HG03175 (cell line): ENCODE data around the gene PLA2G3.

Experiments used
- ATAC-seq: cut with Tn5 transposase; IDR thresholded peaks from one replicate; pipeline ENCODE4 v1.9.1; 2021; ENCODE audit warnings: mild to moderate bottlenecking, moderate library complexity; ENCODE audit not compliant: unreplicated experiment

Gene PLA2G3

DNA sequence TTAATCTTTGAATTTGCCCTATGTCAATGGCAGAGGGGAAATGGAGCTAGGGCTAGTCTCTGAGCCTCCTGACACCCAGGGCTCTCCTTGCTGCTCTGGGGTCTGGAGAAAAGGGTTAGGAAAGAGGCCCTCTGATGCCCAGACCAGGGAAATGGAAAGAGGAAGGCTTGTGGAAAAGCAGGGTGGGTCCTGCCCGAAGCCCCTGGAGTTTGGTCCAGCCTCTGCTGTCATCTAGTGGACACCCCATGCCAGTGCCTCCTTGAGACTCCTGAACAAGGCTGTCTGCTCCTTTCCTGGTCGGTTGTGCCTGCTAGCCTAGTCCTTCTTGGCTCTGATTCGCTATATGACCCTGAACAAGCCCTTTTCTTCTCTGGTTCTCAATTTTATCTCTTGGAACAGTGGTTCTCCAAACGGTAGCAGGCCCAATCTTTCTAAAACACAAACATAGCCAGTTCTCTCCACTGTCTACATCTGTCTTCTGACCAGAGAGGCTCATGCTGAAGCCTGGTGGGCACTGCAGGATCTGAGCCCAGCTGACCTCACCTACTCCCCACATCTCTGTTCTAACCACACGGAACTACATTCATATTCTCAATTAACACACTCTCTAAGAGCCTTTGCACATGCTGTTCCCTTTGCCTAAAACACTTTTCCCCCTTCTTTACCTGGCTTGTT, 8.8 kb upstream of the PLA2G3 start:
- no peak for ATAC-seq

GRCh38 chr22:31148488-31148887, 8.2 kb upstream of the PLA2G3 start:
- no peak for ATAC-seq

DNA sequence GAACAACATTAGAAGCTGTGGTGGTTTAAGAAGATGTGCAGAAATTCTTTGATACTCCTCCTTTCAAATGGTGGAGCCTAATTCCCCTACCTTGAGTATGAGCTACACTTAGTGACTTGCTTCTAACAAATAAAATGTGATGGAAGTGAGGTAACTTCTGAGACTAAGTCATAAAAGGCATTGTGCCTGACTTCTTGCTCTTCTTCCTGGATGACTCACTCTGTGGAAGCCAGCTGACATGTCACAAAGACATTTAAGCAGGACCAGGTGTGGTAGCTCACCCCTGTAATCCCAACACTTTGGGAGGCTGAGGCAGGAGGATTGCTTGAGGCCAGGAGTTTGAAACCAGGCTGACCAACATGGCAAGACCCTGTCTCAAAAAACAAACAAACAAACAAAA, 3.9 kb upstream of the PLA2G3 start:
- ATAC-seq, result no peak

GRCh38 chr22:31143537-31143936, 3.2 kb upstream of the PLA2G3 start:
- ATAC-seq, result no peak

GRCh38 chr22:31143038-31143437, 2.7 kb upstream of the PLA2G3 start:
- ATAC-seq, result no peak

- ATAC-seq, result no peak
Measured at GRCh38 chr22:31142285-31142684, 2.0 kb upstream of the PLA2G3 start.

GRCh38 chr22:31141551-31141950, 1.2 kb upstream of the PLA2G3 start:
- ATAC-seq, result no peak

DNA sequence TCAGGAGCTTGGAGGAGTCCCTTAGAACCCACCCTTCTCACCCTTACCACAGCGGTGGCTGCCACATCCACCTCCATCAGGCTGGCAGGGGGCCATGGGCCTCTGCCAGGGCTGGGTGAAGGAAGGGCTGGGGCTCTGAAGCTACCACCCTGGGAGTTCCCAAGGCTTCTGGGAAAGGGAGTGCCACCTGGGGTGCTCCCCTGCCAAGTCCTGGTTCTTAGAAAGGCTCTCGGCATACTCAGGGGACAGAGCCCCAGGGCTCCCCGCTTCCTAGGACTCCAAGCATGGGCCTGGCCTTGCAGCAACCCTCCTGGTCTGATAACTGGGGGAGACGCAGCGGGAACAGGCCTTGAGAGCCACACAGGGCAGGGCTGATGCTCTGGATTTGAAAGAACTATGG, 438 bp upstream of the PLA2G3 start:
- no peak for ATAC-seq

DNA sequence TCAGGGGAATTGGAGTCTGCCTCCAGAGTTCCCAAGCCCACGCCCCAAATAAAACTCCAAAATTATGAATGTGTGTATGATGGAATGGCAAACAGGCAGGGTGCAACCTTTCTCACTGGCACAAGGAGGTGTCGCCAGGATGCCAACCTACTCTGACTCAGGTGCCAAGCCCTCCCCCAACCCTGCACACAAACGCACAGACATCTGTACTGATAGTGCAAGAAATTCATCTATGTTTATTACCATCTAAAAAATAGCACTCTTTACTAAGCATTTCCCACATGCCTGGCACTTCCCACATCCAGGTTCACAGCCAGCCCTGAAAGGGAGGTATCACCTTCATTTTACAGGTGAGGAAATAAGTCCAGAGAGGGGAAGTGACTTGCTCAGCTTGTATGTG, 1.2 kb downstream of the PLA2G3 start:
- ATAC-seq, result no peak

DNA sequence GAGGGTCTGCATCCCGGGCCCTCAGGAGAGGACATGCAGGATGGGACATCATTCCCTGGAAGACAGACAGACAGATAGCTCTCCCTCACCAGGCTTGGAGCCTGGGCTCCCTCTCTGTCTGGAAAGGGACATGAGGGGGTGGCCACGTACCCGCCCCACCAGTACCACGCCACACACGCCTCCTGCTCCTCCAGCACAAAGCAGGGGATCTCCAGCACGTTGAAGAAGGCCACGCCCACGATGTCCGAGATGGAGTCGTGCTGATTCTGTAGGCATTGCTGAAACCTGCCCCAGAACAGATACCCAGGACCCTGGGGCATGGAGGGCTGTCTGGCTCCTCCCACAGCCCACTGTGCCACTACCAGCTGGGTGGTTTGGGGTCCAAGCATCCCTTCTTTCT, 2.2 kb downstream of the PLA2G3 start:
- ATAC-seq, result no peak

- ATAC-seq, result no peak
Measured at GRCh38 chr22:31137721-31138120, 2.6 kb downstream of the PLA2G3 start.

- ATAC-seq, result no peak
Measured at GRCh38 chr22:31136711-31137110, 3.6 kb downstream of the PLA2G3 start.

DNA sequence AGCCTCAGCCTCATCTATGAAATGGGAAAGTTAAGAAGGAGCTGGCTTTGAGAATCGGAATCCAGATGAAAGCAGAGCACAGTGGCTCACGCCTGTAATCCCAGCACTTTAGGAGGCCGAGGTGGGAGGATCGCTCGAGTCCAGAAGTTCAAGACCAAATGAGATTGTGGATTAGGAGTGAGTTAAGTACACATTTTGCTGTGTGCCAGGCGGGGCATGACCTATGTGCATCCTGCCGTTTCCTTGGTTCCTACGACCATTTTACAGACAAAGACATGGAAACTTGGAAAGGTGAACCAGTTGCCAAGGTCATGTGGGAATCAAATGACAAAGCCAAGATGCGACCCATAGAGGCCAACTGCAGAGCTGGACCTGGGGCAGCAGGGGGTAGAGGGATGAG, 4.2 kb downstream of the PLA2G3 start:
- no peak for ATAC-seq

DNA sequence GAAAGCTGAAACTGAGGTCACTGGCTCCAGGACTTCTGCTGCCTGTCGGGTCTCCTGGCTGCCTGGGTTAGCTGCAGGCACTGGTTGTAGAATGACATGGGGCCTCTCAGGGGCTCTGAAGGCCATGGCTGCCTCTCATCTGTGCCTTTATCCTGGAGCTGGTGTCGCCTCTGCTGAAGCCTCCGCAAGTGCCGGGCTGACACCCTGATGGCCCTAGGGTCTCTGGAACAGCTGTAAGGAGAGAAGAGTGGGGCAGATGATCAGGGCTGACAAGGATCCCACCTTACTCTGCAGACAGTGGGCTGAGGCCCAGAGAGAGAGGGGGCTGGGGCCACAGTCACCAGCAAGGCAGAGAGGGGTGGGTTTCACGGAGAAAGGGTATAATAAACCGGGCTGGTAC, 4.6 kb downstream of the PLA2G3 start:
- ATAC-seq, result no peak

DNA sequence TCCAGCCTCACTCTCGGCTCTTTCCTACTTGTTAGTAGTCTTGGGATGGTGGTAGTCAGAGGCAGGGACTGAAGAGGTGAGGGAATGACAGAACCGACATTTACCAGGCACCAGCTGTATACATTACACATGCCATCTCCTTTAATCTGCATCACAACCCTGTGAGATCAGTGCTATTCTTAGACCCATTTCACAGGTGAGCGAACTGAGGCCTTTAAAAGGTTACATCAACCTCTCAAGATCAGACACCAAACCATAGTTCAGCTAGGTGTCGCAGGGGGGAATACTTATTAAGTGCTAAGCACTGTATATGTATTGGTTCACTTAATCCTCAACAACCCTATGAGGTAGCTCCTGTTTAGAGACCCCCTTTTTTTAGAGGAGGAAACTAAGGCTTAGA, 5.6 kb downstream of the PLA2G3 start:
- ATAC-seq, result no peak

DNA sequence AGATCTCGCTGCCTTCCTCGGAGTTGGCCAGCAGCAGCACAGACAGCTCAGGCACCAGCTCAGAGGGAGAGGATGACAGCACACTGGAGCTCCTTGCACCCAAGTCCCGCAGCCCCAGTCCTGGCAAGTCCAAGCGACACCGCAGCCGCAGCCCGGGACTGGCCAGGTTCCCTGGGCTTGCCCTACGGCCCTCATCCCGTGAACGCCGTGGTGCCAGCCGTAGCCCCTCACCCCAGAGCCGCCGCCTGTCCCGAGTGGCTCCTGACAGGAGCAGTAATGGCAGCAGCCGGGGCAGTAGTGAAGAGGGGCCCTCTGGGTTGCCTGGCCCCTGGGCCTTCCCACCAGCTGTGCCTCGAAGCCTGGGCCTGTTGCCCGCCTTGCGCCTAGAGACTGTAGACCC, 6.4 kb downstream of the PLA2G3 start:
- ATAC-seq, result no peak

DNA sequence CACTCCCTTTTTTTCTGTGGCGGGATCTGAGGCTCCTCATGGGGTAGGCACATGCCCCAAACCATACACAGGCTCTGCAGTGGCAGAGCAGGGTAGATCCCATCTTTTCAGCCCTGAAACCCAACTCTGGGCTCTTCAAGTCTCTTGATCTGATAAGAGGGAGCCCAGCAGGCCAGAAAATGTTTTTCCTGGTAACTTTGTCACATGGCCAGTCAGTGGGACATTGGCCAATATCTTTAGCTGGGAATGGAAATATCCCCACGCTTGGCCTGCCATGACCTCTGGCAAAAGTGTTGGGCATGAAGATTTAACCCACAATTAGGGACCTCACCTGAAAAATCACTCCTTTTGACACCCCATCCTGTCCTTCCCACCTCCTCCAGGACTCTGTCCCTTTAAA, 9.4 kb downstream of the PLA2G3 start:
- ATAC-seq, result no peak

DNA sequence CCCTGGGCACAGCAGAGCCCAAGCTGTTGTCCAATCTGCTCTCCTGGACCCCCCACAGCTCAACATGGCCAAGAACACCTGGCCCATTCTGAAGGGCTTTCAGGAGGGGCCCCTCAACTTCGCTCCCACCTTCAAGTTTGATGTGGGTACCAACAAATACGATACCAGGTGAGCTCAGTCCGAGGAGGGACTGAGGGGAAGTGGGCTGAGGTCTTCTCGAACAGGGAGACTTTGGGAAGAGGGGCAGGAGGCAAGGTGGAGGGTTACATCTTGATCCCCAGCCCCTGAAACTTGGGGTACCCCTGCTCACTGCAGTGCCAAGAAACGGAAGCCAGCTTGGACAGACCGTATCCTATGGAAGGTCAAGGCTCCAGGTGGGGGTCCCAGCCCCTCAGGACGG, 12.2 kb downstream of the PLA2G3 start:
- ATAC-seq, result no peak

DNA sequence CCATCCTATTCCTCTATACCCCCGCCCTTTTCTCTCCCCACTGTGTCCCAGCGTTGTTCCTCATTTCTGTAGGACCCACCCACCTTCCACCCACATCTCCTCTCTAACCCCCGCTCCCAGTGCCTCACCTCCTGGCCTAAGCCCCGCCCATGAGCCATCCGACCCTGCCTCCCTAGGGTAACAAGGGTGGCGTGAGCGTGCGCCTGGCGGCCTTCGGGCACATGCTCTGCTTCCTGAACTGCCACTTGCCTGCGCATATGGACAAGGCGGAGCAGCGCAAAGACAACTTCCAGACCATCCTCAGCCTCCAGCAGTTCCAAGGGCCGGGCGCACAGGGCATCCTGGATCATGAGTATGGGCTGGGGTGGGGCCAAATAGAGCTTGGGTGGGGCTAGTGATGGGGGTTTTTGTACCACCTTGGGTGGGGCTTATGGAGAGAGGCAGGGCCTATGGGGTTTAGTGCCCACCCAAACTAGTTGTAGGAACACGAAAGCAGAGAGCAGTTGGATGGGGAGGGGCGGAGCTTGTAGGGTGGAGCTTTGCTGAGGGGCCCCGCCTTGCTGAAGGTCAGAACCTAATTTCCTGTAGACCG, 13.0 kb downstream of the PLA2G3 start:
- ATAC-seq, result no peak

GRCh38 chr22:31126869-31127175, 13.5 kb downstream of the PLA2G3 start:
- no peak for ATAC-seq

DNA sequence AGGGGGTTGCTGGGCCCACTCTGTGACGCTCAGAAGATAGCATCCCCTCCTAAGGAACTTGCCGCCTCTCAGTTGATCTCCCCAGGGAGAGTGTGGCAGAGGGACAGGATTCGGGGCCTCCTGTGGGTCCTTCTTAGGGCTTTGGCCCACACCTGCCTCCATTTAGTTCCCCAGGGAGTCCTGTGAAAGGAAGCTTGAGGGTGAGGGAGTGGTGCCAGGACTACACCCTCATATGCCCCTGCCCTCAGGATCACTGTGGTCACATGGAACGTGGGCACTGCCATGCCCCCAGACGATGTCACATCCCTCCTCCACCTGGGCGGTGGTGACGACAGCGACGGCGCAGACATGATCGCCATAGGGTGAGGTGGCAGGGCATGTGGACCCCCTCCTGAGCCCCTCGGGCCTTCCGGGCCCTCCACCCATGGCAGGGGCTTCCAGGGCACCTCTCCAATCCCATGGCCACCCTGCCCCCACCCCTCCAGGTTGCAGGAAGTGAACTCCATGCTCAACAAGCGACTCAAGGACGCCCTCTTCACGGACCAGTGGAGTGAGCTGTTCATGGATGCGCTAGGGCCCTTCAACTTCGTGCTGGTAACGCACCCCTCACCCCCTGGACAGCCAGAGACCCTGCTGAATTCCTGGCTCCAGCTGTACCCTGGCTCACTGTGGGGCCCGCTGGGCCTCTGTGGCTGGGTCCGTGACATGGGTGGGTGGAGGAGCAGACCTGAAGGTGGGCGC, 14.0 kb downstream of the PLA2G3 start:
- ATAC-seq, result no peak

GRCh38 chr22:31125521-31126117, 14.7 kb downstream of the PLA2G3 start:
- ATAC-seq, result no peak
